Activated T-cell treated with anti-CD3 and anti-CD28 coated beads for 48 hours (primary cell): Measurements from ENCODE around the gene CAAP1.
"Not testable (repeated sequence)": the region's sequence is repeated elsewhere in the genome, so short reads cannot be mapped to it uniquely, and the experiment has no call there.

Experiments
- DNase-seq: peaks from one replicate; pipeline ENCODE4 v3.0.0-alpha.2; 2020; ENCODE audit warnings: low read depth

Gene CAAP1, protein sequence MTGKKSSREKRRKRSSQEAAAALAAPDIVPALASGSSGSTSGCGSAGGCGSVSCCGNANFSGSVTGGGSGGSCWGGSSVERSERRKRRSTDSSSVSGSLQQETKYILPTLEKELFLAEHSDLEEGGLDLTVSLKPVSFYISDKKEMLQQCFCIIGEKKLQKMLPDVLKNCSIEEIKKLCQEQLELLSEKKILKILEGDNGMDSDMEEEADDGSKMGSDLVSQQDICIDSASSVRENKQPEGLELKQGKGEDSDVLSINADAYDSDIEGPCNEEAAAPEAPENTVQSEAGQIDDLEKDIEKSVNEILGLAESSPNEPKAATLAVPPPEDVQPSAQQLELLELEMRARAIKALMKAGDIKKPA

DNA sequence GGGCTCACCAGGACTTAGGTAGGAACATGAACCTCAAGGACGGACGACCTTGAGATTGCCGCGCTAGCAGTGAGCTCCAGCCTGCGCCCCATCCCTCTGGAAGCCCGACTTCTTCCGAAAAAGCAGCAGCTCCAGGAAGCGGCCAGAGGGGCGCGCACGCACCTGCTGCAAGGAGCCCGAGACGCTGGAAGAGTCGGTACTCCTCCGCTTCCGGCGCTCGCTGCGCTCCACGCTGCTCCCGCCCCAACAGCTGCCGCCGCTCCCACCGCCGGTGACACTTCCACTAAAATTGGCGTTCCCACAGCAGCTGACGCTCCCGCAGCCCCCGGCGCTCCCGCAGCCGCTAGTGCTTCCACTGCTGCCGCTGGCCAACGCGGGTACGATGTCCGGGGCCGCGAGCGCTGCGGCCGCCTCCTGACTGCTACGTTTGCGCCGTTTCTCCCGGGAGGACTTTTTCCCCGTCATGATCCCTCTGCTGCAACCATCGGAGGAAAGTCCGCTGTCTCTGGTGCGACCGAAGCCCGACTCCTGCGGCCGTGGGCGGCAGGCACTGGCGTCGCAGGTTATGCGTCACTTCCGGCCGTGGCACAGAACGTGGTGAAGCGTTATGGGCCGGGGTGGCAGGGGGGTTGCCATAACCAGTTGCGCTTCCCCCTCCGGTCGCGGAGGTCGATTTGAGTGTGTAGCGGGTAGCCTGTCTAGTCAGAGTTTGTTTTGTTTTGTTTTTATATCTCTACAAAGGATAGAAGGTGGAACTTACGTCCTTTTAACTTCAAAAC is at the start of gene CAAP1:
TSS of gene CAAP1 (minus strand) at position 552 of the 779 bp plus-strand sequence. CDS start at position 465, 87 bp downstream.
- peak; percentile 89 for DNase-seq

DNA sequence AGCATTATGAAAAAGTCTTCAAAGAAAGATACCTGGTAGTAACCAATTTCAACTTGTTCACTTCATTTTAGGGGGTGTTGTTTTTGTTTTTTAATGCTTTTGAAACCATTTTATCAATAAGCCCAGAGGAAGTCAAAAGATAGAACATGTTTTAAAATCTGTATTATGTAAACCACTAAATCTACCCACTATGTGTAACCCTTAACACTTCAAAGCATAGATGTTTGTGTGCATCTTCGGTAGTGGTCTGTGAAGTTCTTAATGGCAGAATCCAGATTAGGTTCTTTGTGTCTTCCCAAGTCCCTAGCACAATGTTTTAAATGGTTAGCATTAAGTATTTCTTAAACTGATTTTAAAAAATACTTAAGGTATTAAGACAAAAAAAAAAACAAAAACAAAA is 48.2 kb upstream of the CAAP1 start:
- no peak for DNase-seq

- no peak for DNase-seq
Measured at GRCh38 chr9:26939955-26940711, 47.5 kb upstream of the CAAP1 start.

- DNase-seq: no peak
Measured at GRCh38 chr9:26937816-26938371, 45.3 kb upstream of the CAAP1 start.

DNA sequence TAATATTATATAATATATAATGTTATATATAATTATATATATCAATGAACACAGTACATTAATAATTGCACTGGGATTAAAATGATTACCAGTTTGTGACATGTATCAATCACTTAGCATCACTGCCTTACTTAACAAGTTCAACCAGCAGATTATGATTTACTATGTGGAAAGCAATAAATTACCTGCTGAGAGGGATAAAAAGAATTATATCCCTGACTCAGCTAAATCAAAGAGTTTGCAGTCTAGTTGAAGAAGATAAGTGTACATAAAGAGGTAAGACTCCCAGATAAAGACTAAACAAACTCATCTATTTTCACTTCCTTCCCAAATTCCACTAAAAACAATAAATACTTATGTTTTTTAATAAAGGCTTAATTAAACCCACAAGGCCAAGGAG is 43.2 kb upstream of the CAAP1 start:
- no peak for DNase-seq

GRCh38 chr9:26928902-26929495 is 36.4 kb upstream of the CAAP1 start:
- DNase-seq: no peak

GRCh38 chr9:26925609-26926008 is 33.0 kb upstream of the CAAP1 start:
- no peak for DNase-seq

GRCh38 chr9:26919698-26920097 is 27.1 kb upstream of the CAAP1 start:
- no peak for DNase-seq

DNA sequence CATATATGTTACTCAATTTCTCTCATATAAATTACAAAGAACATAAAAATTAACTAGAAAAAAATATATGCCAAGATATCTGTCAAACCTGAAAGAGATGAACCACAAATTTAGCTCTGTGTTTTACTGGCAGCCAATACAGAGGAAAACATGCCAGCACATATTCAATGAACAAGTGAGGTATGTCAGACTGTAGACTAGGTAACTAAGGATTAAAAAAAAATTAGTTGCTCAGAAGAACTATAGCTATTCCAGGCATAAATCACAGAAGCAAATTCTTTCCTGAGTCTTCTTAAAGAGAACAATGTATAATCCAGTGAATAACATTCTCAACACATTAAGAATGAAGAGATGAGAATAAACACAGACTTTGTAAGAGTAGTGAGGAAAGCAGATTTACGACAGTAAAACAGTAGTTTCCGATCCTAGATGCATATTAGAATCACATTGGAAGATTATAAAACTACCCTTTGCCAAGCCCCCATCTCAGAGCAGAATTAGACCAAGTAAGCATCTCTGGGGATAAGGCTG is 20.6 kb upstream of the CAAP1 start:
- no peak for DNase-seq

- DNase-seq: no peak
Measured at GRCh38 chr9:26904671-26905070, 12.1 kb upstream of the CAAP1 start.

DNA sequence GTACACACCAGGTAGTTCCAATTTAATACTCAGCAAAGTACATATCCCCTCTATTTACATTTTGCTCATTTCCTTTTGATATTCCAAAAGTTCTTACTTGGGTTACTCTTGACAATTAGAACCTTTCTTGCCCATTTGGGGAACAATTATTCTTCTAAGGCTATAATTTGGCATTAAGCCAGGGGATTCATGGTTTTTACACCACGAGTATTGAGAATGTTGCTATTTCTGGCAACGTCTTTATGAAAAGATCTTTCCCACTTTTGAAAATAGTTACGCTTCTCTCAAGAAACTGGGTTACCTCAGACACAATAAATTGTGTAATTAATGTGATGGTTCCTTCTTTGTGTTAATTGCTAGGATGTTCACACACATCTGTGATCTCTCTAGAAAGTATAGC is 11.5 kb upstream of the CAAP1 start:
- no peak for DNase-seq

DNA sequence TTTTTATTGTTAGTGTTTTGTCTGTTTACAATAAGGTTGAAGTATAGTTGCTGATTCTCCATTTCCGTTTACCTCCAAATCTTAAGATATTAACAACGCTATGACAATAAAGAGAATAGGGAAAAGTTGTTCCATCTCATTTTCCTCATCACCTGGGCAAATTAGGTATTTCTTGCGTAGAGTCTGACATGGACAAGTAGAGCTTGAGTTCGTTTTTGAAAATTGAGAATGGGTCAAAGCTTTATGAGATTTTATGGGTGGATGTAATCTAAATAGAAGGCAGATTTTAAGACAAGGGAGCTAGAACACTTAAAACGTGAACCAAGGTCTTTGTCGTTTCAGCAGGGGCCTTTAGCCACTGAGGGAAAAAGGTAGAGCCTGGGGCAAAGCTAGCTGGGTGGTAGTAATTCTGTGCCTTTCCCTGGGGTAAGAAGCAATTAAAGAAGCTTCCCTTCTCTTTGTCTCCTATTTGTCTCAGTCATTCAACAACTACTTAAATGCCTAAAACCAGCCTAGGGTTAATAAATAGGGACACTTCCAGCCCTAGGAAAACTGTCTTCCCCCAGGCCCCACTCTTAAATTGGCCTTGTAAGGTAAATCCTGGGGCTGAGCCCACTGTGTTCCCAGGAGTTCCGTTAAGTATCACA is 551 bp upstream of the CAAP1 start:
- DNase-seq: no peak

DNA sequence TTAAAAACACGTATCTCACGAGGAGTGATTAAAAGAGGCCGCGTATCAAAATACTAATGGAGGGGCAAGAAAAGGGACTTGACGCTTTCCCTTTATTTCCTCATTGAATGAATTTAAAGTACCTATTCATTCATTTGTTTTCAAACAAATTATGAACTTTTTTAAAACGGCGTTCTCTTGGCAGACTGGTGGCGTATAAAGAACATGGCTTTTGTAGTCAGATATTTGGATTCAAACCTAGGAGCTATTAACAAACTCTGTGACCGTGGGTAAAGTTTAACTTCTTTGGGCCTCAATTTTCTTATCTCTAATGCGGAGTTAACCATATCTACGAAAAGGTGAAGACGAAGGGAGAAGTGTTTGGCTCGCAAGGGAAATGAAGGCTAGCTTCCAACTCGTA is 876 bp downstream of the CAAP1 start:
- no peak for DNase-seq

GRCh38 chr9:26888271-26888670 is 4.3 kb downstream of the CAAP1 start:
- DNase-seq: no peak

DNA sequence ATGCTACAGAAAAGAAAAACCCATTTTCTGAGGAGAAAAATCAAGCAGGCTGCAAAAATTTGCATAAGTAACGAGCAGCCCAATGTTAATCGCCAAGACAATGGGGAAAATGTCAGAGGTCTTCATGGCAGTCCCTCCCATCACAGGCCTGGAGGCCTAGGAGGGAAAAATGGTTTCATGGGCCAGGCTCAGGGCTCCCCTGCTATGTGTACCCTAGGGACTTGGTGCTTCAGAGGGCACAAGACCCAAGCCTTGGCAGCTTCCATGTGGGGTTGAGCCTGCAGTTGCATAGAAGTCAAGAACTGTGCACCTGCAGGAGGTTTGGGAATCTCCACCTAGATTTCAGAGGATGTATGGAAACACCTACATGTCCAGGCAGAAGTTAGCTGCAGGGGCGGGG is 10.4 kb downstream of the CAAP1 start:
- DNase-seq: no peak

- DNase-seq: no peak
Measured at GRCh38 chr9:26880262-26880661, 12.3 kb downstream of the CAAP1 start.

GRCh38 chr9:26875155-26875554 is 17.4 kb downstream of the CAAP1 start:
- DNase-seq: not testable (repeated sequence)

DNA sequence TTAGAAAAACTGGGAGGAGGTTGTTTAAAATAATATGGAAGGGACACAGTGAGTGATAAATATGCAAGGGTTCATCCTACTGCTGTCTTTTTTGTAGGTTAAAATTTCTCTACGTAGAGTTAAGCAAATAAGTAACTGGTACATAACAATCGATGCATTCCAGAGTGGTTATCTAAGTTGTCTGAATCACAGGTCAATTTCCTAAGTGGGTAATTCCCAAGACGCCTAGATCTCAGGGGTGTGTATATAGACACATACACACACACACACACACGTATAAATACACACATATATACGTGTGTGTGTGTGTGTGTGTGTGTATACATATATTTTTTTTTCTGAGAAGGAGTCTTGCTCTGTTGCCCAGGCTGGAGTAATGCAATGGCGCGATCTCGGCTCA is 22.3 kb downstream of the CAAP1 start:
- DNase-seq: no peak

GRCh38 chr9:26863074-26863473 is 29.5 kb downstream of the CAAP1 start:
- no peak for DNase-seq

GRCh38 chr9:26856413-26857032 is 36.1 kb downstream of the CAAP1 start:
- DNase-seq: no peak

GRCh38 chr9:26850995-26851394 is 41.6 kb downstream of the CAAP1 start:
- no peak for DNase-seq
